Stimulated activated CD4-positive, alpha-beta T cell treated with anti-CD3 and anti-CD28 coated beads, Interleukin-2, amount 100 ng/mL, for 48 hours (primary cell): ENCODE data around the gene NAALADL1.
"Not testable (repeated sequence)": the region's sequence is repeated elsewhere in the genome, so short reads cannot be mapped to it uniquely, and the experiment has no call there.

Source experiments
- DNase-seq, 2 donors: peaks; one replicate each; pipeline ENCODE4 v3.0.0-alpha.2; 2020

The NAALADL1 gene

DNA sequence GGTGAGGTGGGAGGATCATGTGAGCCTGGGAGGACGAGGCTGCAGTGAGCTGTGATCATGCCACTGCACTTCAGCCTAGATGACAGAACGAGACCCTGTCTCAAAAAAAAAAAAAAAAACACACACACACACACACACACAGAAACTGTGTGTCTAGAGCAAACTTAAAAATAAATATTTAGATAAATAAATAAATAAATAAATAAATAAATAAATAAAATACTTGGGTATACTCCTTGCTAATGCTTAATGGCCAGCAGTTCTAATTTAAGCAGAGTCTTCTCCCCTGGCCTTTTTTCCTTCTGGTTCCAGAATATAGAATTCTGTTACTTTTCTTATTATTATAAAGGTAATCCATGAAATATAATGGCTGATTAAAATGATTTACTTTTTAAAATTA, 49.5 kb downstream of the NAALADL1 start:
- no peak for DNase-seq

DNA sequence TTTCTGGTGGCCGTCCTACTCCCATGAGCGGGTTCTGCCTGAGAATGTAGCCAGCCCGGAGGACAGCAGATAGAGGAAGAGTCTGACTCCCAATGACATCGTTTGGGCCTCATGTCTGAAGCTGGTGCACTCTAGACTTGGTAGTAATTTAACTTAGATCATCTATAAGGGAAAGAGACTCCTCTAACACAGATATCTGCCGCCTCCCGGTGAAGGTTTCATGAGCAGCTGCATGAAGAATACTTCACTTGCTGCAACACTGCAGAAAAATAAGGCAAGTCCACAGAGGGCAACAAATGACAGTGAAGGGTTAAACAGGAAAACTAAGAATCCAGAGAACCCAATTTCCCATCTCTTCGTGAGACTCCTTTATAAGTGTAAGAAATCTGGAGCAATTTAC, 50.3 kb downstream of the NAALADL1 start:
- DNase-seq = no peak

DNA sequence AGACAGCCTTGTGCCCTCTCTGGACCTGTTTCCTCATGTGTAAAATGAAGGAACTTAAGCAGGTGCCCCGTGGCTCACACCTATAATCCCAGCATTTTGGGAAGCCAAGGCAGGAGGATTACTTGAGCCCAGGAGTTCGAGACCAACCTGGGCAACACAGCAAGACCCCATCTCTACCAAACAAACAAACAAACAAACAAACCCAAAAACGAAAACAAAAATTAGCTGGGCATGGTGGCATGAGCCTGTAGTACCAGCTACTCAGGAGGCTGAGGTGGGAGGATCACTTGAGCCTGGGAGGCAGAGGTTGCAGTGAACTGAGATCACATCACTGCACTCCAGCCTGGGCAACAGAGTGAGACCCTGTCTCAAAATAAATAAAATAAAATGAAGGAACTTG, 54.4 kb downstream of the NAALADL1 start:
- DNase-seq = not testable (repeated sequence)

DNA sequence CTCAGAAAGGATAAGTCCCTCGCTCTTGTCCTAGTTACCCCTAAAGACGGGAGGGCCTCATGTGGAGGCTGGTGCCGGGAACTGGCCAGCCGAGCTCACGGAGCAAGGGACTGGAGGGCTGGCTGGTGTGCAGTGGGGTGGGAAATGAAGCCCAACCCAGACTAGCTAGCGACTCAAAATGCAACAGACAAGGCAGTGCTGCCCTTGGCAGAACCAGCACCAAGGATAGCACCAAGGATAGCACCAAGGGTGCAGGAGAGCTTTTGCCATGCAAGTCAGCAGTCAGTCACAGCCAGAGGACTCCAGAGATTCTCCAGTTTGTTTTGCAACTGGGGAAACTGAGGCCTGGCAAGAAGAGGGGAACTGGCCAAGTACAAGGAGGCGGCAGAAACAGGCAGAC, 55.1 kb downstream of the NAALADL1 start:
- no peak for DNase-seq

DNA sequence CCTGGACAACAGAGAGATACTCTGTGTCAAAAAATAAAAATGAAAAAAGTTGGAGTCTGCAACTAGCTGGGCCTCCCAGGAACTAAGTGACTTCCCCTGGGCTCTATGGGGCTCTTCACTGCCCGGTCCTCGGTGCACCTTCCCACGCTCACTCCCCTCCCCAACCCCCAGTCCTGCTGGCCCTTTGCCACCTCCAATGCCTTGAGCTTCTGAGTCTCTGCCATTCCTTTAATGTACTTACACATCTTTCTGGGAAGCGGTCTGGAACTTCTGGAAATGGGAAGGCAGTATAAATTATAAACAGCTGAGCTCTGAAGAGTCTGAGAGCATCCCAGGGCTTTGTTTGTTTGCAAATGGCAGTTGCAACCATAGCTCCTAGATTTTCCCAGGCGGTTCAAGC, 55.6 kb downstream of the NAALADL1 start:
- DNase-seq = no peak

DNA sequence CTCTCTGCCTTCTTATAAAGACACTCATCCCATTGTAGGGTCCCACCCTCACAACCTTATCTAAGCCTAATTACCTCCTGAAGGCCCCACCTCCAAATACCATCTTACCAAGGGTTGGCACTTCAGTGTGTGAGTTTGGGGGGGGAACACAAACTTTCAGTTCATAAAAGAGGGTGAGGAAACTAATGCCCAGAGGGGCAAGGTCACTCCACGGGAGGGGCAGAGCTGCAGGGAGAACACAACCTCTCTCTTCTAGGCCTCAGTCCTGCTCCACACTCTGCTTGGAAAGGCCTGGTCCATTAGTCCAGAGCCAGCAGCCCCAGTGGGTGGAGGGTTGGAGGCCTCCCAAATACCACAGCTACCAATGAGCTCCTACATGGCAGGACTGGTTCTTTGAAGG, 58.9 kb downstream of the NAALADL1 start:
- no peak for DNase-seq

DNA sequence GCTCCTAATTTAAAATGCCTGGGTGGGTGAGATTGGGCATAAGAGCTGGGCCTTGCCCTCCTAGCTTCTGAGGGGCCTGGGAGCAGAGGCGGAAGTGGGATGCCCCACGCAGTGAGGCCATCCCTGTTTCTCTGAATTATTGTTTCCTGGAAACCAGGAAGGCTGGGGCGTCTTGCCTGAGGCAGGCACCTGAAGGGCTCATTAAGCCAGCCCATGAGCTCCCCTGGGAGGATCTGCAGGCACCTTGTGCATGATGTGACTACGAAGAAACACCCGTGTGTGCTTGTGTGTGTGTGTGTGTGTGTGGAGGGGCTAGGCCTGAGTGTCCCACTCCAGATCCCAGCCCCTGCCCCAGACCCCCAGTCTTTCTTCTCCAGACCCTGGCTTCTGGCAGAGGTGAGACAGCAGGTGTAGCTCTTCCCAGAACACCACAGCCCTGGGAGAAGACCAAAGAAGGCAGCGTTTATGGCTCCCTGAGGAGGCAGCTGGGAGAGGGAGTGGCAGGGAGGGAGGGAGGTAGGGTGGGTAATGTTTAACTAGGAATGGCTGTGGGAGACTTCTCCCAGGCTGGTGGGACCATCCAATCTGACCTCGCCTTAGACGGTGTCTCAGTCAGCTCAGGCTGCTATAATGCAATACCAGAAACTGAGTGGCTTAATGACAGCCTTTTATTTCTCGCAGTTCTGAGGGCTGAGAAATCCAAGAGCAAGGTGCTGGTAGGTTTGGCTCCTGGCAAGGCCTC, 59.5 kb downstream of the NAALADL1 start:
- no peak for DNase-seq

DNA sequence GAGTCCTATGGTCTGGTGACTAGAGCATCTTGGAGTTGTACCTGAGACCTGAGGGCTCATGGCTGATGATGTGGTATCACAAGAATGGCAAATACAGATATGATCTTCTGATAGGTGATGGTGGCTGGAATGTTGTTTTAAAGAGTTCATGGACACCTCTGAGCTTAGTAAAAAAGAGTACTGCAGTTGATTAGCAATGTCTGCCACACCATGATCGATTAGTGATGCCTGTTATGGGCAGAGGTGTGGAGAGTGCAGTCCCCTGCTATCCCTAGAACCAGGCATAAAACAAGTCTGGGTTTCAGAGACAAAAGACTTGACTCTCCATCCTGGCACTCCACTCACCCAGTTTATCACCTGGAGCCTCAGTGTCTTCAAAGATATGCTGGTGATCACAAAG, 60.2 kb downstream of the NAALADL1 start:
- peak in 1 of 2 donors; percentile 20 for DNase-seq

DNA sequence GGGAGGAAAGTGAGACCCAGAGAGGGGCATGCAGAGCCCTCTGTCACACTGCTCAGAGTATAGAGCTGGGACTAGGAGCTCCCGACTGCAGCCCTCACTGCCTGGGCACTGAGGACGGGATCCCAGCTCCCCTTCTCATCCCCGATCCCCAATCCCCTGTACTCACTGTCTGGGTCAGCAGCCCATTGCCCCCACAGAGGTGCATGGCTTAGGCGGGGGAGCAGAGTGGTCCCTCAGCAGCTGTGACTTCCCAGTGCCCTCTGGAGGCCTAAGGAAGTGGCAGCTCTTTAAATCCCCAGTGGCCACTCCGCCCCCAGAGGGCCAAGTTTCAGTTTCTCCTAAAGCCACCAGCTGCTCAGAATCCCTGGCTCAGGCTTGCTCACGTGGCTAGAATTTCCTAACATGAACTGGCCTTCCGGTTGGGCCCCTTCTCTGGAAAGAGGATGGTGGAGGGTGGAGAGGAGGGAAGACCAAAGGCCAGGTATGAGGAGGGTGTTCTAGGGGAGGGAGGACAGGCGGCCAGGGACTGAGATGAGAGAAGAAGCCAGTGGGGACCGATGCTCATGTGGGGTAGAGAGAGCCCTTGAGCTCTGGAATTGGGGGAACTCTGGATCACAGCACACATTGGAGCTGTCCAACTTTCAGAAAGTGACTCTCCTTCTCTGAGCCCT, 61.5 kb downstream of the NAALADL1 start, which contains the start of gene BATF2:
BATF2 (minus strand) TSS at position 262 of the 671 bp plus-strand sequence; CDS start at position 205, 57 bp downstream.
- DNase-seq = no peak

DNA sequence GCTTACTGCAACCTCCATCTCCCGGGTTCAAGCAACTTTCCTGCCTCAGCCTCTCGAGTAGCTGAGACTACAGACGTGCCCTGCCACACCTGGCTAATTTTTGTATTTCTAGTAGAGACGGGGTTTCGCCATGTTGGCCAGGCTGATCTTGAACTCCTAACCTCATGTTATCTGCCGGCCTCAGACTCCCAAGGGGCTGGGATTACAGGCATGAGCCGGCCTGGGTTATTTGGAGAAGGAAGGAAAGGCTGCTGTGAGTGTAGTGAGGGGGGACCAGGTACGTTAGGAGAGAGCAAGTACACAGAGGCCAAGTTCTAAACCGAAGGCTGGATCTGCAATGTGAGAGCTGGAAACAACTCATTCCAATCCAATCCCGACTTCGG, 62.0 kb downstream of the NAALADL1 start:
- DNase-seq = no peak
